ENCODE measurements around the gene SGIP1.

SGIP1 gene

GRCh38 chr1:66533804-66534740 is at the start of gene SGIP1:
Gene SGIP1 (plus strand): TSS chr1:66534153. CDS start chr1:66534359, 206 bp downstream.
- DNase-seq (ENCODE audit: low spot score) = peak; percentile 89

- DNase-seq (ENCODE audit: low spot score) = no peak
Observed at GRCh38 chr1:66489151-66489550, 44.8 kb upstream of the SGIP1 start.

- no peak for DNase-seq (ENCODE audit: low spot score)
Observed at GRCh38 chr1:66489972-66490601, 43.9 kb upstream of the SGIP1 start.

- DNase-seq (ENCODE audit: low spot score) = no peak
Observed at GRCh38 chr1:66490816-66491215, 43.1 kb upstream of the SGIP1 start.

GRCh38 chr1:66492424-66492823 is 41.5 kb upstream of the SGIP1 start:
- DNase-seq (ENCODE audit: low spot score) = no peak

- DNase-seq (ENCODE audit: low spot score) = no peak
Observed at GRCh38 chr1:66493731-66494130, 40.2 kb upstream of the SGIP1 start.

GRCh38 chr1:66494482-66494881 is 39.5 kb upstream of the SGIP1 start:
- DNase-seq (ENCODE audit: low spot score) = no peak

GRCh38 chr1:66495495-66495894 is 38.5 kb upstream of the SGIP1 start:
- no peak for DNase-seq (ENCODE audit: low spot score)

GRCh38 chr1:66497910-66498309 is 36.0 kb upstream of the SGIP1 start:
- no peak for DNase-seq (ENCODE audit: low spot score)

GRCh38 chr1:66500301-66500700 is 33.7 kb upstream of the SGIP1 start:
- DNase-seq (ENCODE audit: low spot score) = no peak

- DNase-seq (ENCODE audit: low spot score) = no peak
Observed at GRCh38 chr1:66502086-66502485, 31.9 kb upstream of the SGIP1 start.

GRCh38 chr1:66503841-66504470 is 30.0 kb upstream of the SGIP1 start:
- DNase-seq (ENCODE audit: low spot score) = peak; percentile 81

- no peak for DNase-seq (ENCODE audit: low spot score)
Observed at GRCh38 chr1:66505671-66506392, 28.1 kb upstream of the SGIP1 start.

- no peak for DNase-seq (ENCODE audit: low spot score)
Observed at GRCh38 chr1:66506393-66506687, 27.6 kb upstream of the SGIP1 start.

GRCh38 chr1:66506991-66507390 is 27.0 kb upstream of the SGIP1 start:
- no peak for DNase-seq (ENCODE audit: low spot score)

GRCh38 chr1:66510407-66510806 is 23.5 kb upstream of the SGIP1 start:
- no peak for DNase-seq (ENCODE audit: low spot score)

GRCh38 chr1:66511118-66511517 is 22.8 kb upstream of the SGIP1 start:
- no peak for DNase-seq (ENCODE audit: low spot score)

- no peak for DNase-seq (ENCODE audit: low spot score)
Observed at GRCh38 chr1:66517959-66518358, 16.0 kb upstream of the SGIP1 start.

- DNase-seq (ENCODE audit: low spot score) = no peak
Observed at GRCh38 chr1:66518654-66519053, 15.3 kb upstream of the SGIP1 start.

GRCh38 chr1:66519992-66520391 is 14.0 kb upstream of the SGIP1 start:
- DNase-seq (ENCODE audit: low spot score) = no peak

- no peak for DNase-seq (ENCODE audit: low spot score)
Observed at GRCh38 chr1:66520655-66521054, 13.3 kb upstream of the SGIP1 start.

- no peak for DNase-seq (ENCODE audit: low spot score)
Observed at GRCh38 chr1:66521721-66522365, 12.1 kb upstream of the SGIP1 start.

All from pons (tissue), 1 donor.